Neural cell (in vitro differentiated cells): ENCODE measurements around the gene DENND1A. TPM values are rescaled to one million over a fixed set of nuclear protein-coding genes. Genes with fewer than 3 reads are reported as not detected.
"Not testable (repeated sequence)": the region's sequence is repeated elsewhere in the genome, so short reads cannot be mapped to it uniquely, and the experiment has no call there.

Source experiments
- H2AFZ ChIP-seq: fragments of 200-600, 300-800 bp; sonication (generic), shearing (Covaris generic); 2 replicates; pipeline ENCODE4 v1.6.0; 2014; ENCODE audit warnings: low read depth, mild to moderate bottlenecking, antibody characterized with exemption, low read length, moderate library complexity
- H3F3A ChIP-seq: fragments of 200-600 bp; shearing (Covaris generic); 2 replicates; pipeline ENCODE4 v1.6.1; 2016; ENCODE audit warnings: mild to moderate bottlenecking, moderate library complexity, mixed read lengths, antibody characterized with exemption, low read length; ENCODE audit not compliant: insufficient read depth, poor library complexity, severe bottlenecking
- H3K27ac ChIP-seq: fragments of 200-600, 300-800 bp; sonication (generic), shearing (Covaris generic); 2 replicates; pipeline ENCODE4 v1.5.1; 2014; ENCODE audit warnings: mild to moderate bottlenecking, low read length, moderate library complexity
- H3K27me3 ChIP-seq: fragments of 300-800, 200-600 bp; sonication (generic), shearing (Covaris generic); 2 replicates; pipeline ENCODE4 v1.6.0; 2014; ENCODE audit warnings: mild to moderate bottlenecking, low read depth, low read length, moderate library complexity; ENCODE audit not compliant: insufficient read depth
- H3K36me3 ChIP-seq: fragments of 300-800, 200-600 bp; sonication (generic), shearing (Covaris generic); 2 replicates; pipeline ENCODE4 v1.5.1; 2014; ENCODE audit warnings: mild to moderate bottlenecking, antibody characterized with exemption, low read length, moderate library complexity; ENCODE audit not compliant: insufficient read depth
- H3K4me2 ChIP-seq: fragments of 300-800, 200-600 bp; sonication (generic), shearing (Covaris generic); 2 replicates; pipeline ENCODE4 v1.6.0; 2014; ENCODE audit warnings: mild to moderate bottlenecking, low read length
- H3K4me3 ChIP-seq: fragments of 300-800, 200-600 bp; sonication (generic), shearing (Covaris generic); 2 replicates; pipeline ENCODE4 v1.5.1; 2014; ENCODE audit warnings: mild to moderate bottlenecking, low read length, moderate library complexity
- H3K79me2 ChIP-seq: fragments of 200-600 bp; shearing (Covaris generic); replicated peaks from 2 replicates; pipeline ENCODE4 v1.6.0; 2014; ENCODE audit warnings: mild to moderate bottlenecking, low read length, moderate library complexity; ENCODE audit not compliant: insufficient read depth
- H3K9ac ChIP-seq: fragments of 300-800, 200-600 bp; sonication (generic), shearing (Covaris generic); 2 replicates; pipeline ENCODE4 v1.6.1; 2016; ENCODE audit warnings: mild to moderate bottlenecking, low read length, mixed read lengths
- H3K9me2 ChIP-seq: fragments of 200-600 bp; shearing (Covaris generic); 2 replicates; pipeline ENCODE4 v1.6.1; 2016; ENCODE audit warnings: mild to moderate bottlenecking, low read length, mixed read lengths; ENCODE audit not compliant: insufficient read depth
- H3K9me3 ChIP-seq: fragments of 200-600, 300-800 bp; sonication (generic), shearing (Covaris generic); 2 replicates; pipeline ENCODE4 v1.6.1; 2016; ENCODE audit warnings: mild to moderate bottlenecking, mixed run types, low read length, moderate library complexity, mixed read lengths
- H4K20me1 ChIP-seq: fragments of 200-600 bp; shearing (Covaris generic); 2 replicates; pipeline ENCODE4 v1.6.1; 2016; ENCODE audit warnings: mild to moderate bottlenecking, mixed run types; ENCODE audit not compliant: insufficient read depth
- CTCF ChIP-seq: fragments of 450-650 bp; IDR thresholded peaks from 2 replicates; pipeline ENCODE4 v1.5.1; 2014; ENCODE audit warnings: antibody characterized with exemption, mild to moderate bottlenecking, moderate library complexity; ENCODE audit not compliant: poor library complexity, severe bottlenecking
- EP300 ChIP-seq: fragments of 450-650 bp; conservative IDR thresholded peaks from 2 replicates; pipeline ENCODE4 v1.6.1; 2014; ENCODE audit warnings: antibody characterized with exemption, mild to moderate bottlenecking, moderate library complexity; ENCODE audit not compliant: poor library complexity, severe bottlenecking
- EZH2 ChIP-seq: fragments of 200-600, 300-800 bp; shearing (Covaris generic), sonication (generic); IDR thresholded peaks from 2 replicates; pipeline ENCODE4 v1.6.1; 2014; ENCODE audit warnings: antibody characterized with exemption, low read length, borderline replicate concordance, mild to moderate bottlenecking; ENCODE audit not compliant: insufficient read depth, poor library complexity, severe bottlenecking
- MXI1 ChIP-seq: fragments of 450-650 bp; conservative IDR thresholded peaks from 2 replicates; pipeline ENCODE4 v1.6.1; 2014; ENCODE audit warnings: antibody characterized with exemption, mild to moderate bottlenecking; ENCODE audit not compliant: poor library complexity, severe bottlenecking
- POLR2AphosphoS5 ChIP-seq: IDR thresholded peaks from 2 replicates; pipeline ENCODE4 v1.6.1; 2012
- RAD21 ChIP-seq: fragments of 450-650 bp; conservative IDR thresholded peaks from 2 replicates; pipeline ENCODE4 v1.6.1; 2014; ENCODE audit warnings: antibody characterized with exemption, mild to moderate bottlenecking, moderate library complexity
- SMC3 ChIP-seq: fragments of 450-650 bp; conservative IDR thresholded peaks from 2 replicates; pipeline ENCODE4 v1.6.1; 2014; ENCODE audit warnings: antibody characterized with exemption, mild to moderate bottlenecking, moderate library complexity; ENCODE audit not compliant: poor library complexity
- TAF1 ChIP-seq: IDR thresholded peaks from 2 replicates; pipeline ENCODE4 v1.6.1; 2012; ENCODE audit warnings: low read depth
- polyA plus RNA-seq: library from polyadenylated mRNA; depleted of rRNA; stranded (reverse); fragments of >200 nt; gene quantifications from 2 replicates; pipeline ENCODE4 v1.2.3, GENCODE V29; 2014
- TF ChIP-seq, protein P1 (sequence below): IDR thresholded peaks from 2 replicates; pipeline ENCODE4 v1.6.1; 2012; ENCODE audit warnings: borderline replicate concordance

The DENND1A gene
- polyA plus RNA-seq, 1 donor from 2014 or later, result 2.3 TPM

DNA sequence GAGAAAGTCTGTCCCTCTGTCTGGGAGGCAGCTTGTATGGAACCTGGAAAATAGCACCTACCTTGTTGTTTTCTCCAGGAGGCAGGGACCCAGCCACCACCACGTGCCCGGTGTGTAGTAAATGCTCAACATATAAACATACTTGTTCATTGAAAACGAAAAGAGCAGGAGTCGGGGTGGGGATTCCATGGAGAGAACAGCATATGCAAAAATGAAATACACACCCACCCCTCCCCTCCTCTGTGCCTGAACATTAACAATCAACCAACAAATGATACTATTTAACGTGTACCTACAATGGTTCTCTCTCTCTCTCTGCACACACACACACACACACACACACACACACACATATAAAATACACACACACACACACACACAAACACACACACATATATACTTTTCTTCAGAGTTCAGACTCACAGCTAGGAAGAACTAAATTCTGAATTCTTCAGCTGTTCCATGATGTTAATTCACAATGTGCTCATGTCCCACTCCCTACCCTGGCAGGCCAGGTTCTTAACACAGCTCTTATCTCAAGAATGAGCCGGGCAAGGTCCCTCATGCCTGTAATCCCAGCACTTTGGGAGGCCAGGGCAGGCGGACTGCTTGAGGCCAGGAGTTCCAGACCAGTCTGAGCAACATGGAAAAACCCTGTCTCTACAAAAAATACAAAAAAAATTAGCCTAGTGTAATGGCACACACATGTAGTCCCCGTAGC, 16.3 kb upstream of the DENND1A start:
- no peaks in the 10 kb centered on the region for H3K9me3 ChIP-seq
- no peak overlapping the region for H3K27ac ChIP-seq
- TF ChIP-seq EP300 (no peak), SMC3 (no peak), MXI1 (no peak), TAF1 (no peak), EZH2 (no peak), RAD21 (no peak), POLR2AphosphoS5 (no peak), CTCF (no peak)
- TF ChIP-seq, protein P1, sequence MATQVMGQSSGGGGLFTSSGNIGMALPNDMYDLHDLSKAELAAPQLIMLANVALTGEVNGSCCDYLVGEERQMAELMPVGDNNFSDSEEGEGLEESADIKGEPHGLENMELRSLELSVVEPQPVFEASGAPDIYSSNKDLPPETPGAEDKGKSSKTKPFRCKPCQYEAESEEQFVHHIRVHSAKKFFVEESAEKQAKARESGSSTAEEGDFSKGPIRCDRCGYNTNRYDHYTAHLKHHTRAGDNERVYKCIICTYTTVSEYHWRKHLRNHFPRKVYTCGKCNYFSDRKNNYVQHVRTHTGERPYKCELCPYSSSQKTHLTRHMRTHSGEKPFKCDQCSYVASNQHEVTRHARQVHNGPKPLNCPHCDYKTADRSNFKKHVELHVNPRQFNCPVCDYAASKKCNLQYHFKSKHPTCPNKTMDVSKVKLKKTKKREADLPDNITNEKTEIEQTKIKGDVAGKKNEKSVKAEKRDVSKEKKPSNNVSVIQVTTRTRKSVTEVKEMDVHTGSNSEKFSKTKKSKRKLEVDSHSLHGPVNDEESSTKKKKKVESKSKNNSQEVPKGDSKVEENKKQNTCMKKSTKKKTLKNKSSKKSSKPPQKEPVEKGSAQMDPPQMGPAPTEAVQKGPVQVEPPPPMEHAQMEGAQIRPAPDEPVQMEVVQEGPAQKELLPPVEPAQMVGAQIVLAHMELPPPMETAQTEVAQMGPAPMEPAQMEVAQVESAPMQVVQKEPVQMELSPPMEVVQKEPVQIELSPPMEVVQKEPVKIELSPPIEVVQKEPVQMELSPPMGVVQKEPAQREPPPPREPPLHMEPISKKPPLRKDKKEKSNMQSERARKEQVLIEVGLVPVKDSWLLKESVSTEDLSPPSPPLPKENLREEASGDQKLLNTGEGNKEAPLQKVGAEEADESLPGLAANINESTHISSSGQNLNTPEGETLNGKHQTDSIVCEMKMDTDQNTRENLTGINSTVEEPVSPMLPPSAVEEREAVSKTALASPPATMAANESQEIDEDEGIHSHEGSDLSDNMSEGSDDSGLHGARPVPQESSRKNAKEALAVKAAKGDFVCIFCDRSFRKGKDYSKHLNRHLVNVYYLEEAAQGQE, result no peak
- no peaks in the 10 kb centered on the region for H3K36me3 ChIP-seq
- no peaks in the 10 kb centered on the region for H3F3A ChIP-seq
- H3K4me2 ChIP-seq, result no peak overlapping the region
- H2AFZ ChIP-seq, result no peak overlapping the region
- no peak overlapping the region for H3K4me3 ChIP-seq
- no peaks in the 10 kb centered on the region for H4K20me1 ChIP-seq
- H3K9me2 ChIP-seq, result no peaks in the 10 kb centered on the region
- no peak overlapping the region for H3K9ac ChIP-seq
- H3K27me3 ChIP-seq, result no peaks in the 10 kb centered on the region
- H3K79me2 ChIP-seq, result no peaks in the 10 kb centered on the region

GRCh38 chr9:123945532-123945931, 15.6 kb upstream of the DENND1A start:
- H3F3A ChIP-seq, result no peaks in the 10 kb centered on the region
- no peaks in the 10 kb centered on the region for H4K20me1 ChIP-seq
- H3K9me3 ChIP-seq, result no peaks in the 10 kb centered on the region
- no peak overlapping the region for H3K4me2 ChIP-seq
- no peaks in the 10 kb centered on the region for H3K27me3 ChIP-seq
- H3K9ac ChIP-seq, result no peak overlapping the region
- H2AFZ ChIP-seq, result no peak overlapping the region
- TF ChIP-seq MXI1, result no peak
- no peak for TF ChIP-seq TAF1
- no peak for TF ChIP-seq RAD21
- no peak for TF ChIP-seq EZH2
- TF ChIP-seq, protein P1, result no peak
- no peak for TF ChIP-seq EP300
- TF ChIP-seq SMC3, result no peak
- TF ChIP-seq POLR2AphosphoS5, result no peak
- TF ChIP-seq CTCF, result no peak
- no peaks in the 10 kb centered on the region for H3K79me2 ChIP-seq
- H3K36me3 ChIP-seq, result no peaks in the 10 kb centered on the region
- H3K27ac ChIP-seq, result no peak overlapping the region
- H3K4me3 ChIP-seq, result no peak overlapping the region
- H3K9me2 ChIP-seq, result no peaks in the 10 kb centered on the region

DNA sequence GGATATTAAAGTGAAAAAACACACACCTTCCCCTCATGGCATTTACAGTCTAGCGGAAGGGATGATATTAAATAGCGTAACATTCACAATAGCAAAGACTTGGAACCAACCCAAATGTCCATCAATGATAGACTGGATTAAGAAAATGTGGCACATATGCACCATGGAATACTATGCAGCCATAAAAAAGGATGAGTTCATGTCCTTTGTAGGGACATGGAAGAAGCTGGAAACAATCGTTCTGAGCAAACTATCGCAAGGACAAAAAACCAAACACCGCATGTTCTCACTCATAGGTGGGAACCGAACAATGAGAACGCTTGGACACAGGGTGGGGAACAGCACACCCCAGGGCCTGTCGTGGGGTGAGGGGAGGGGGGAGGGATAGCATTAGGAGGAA, 14.5 kb upstream of the DENND1A start:
- not testable (repeated sequence) for H3K9me2 ChIP-seq, H3K79me2 ChIP-seq, H4K20me1 ChIP-seq

More for the DNA sequence above, 14.5 kb upstream of the DENND1A start:
- not testable (repeated sequence) for H3K9ac ChIP-seq, H3K4me2 ChIP-seq, H3K9me3 ChIP-seq, H3K27ac ChIP-seq, H3K4me3 ChIP-seq, H3K36me3 ChIP-seq, H3F3A ChIP-seq, H2AFZ ChIP-seq, H3K27me3 ChIP-seq
